GM12892 (cell line): ENCODE measurements around the gene CAVIN3. TPM values are rescaled to one million over a fixed set of nuclear protein-coding genes. Genes with fewer than 3 reads are reported as not detected.

Source experiments
- DNase-seq: peaks from one replicate; pipeline ENCODE4 v3.0.0; 2011; ENCODE audit not compliant: insufficient read length
- FAIRE-seq: peaks from 2 replicates; lab custom pipeline; 2011; peaks lifted over from hg19 to GRCh38; lab: Jason Lieb, UNC
- POLR2A ChIP-seq: IDR thresholded peaks from 2 replicates; pipeline ENCODE4 v1.6.1; 2011; ENCODE audit warnings: low read depth, low read length, control low read depth
- POLR2AphosphoS5 ChIP-seq: IDR thresholded peaks from 2 replicates; pipeline ENCODE4 v1.6.1; 2011; ENCODE audit warnings: low read depth, low read length, control low read depth
- TAF1 ChIP-seq: IDR thresholded peaks from 2 replicates; pipeline ENCODE4 v1.6.1; 2011; ENCODE audit warnings: low read depth, mild to moderate bottlenecking, control low read depth, low read length, borderline replicate concordance
- polyA plus RNA-seq: library from polyadenylated mRNA; unstranded; fragments of >200 nt; gene quantifications from one replicate; pipeline ENCODE4 v1.2.1, GENCODE V29; 2012; ENCODE audit warnings: missing spikeins, inconsistent platforms; ENCODE audit not compliant: missing spikeins

CAVIN3 gene, protein sequence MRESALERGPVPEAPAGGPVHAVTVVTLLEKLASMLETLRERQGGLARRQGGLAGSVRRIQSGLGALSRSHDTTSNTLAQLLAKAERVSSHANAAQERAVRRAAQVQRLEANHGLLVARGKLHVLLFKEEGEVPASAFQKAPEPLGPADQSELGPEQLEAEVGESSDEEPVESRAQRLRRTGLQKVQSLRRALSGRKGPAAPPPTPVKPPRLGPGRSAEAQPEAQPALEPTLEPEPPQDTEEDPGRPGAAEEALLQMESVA
- polyA plus RNA-seq: 0.45 TPM

DNA sequence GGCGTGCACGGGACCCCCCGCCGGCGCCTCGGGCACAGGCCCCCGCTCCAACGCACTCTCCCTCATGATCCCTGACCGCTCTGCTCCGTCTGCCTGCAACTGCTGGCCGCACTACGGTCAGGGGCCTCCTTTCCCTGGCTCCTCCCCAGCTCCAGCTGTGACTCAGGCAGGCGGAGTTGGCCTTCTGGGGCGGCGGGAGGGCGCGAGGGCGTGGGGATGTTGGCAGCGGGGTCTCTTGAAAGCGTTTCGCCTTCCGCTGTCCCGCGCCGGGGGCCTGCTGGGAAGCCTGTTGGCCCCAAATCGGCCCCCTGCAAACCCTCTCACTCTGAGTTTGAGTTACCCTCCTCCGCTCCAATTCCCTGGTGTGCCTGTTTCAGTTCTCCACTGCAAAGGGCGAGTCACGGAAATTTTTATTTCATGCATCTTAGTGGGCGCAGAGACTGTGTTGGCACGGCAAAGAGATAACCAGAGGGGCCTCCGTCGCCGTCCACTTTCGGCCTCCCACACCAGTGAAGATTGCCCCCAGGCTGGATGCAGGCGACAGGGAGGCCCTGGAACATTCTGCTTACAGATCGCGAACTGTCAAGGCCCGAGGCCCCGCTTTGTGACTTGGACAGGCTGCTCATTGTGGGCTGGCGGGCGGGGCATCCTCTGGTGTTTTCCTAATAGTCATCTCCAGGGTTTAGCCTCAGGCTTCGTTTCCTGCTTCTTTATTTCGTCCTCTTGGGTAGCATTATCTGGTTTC is at the start of gene CAVIN3:
Gene CAVIN3, minus strand, starts transcription at position 91 of the 745 bp plus-strand sequence. Its CDS starts 25 bp downstream, at position 66.
- FAIRE-seq (peak; percentile 73), DNase-seq (peak; percentile 33)
- TF ChIP-seq POLR2AphosphoS5 (no peak), POLR2A (peak; percentile 23; the same call in 1 of the 2 replicates)

DNA sequence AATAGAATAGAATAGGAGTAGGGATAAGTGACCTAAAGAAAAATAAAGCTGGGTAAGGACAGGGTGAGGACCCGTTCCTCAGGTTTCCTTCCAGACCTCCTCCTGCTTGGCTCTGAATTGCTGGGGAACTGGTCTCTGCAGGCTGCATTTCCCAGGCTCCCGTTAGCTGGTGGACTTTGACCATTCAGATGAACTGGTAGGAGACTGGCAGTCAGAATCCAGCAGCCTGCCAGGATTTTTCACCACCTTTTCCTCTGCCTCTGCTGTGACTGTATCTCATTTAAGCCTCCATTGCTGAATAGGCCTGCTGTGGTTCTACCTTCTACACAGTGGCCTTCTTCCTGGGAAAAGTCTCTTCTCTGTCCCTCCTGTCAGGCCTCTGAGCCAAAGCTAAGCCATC is 45.4 kb upstream of the CAVIN3 start:
- DNase-seq (no peak), FAIRE-seq (no peak)
- TF ChIP-seq TAF1 (no peak), POLR2AphosphoS5 (no peak)

DNA sequence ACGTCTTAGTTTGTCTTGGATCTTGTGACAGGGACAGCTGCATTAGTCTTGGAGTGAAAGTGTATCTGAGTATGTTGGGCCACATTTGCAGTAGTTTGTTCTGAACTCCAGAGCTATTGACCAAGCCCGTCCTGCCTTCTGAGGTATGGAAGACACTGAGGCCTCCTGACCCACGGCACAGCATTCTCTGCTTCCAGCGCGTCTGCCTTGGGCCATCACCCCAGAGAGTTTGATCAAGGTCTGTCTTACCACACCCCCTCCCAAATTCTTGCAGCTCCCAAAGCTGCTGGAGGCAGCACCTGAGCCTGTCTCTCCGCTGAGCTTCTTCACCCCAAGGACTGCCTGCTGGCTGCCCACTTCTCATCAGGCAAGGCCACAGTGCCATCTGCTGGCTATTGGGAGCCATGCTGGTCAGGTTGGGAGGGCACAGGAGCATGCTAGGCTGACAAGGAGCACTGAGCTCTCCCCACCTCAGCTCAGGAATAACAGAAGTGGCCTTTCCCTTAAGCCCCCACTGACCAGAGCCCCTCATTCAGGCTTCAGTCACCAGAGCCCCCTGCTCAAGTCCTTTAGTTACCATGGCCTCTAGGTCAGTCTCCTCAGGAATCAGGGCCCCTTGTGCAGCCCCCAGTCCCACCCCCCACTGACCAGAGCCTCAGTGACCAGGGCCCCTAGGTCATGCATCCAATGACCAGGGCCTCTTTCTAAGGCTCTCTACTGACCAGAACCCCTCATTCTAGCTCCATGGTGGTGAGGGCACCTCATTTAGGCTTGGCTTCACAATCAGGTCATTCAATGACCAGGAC is 42.8 kb upstream of the CAVIN3 start:
- DNase-seq (peak; percentile 48), FAIRE-seq (peak; percentile 95)
- TF ChIP-seq TAF1 (no peak), POLR2AphosphoS5 (no peak), POLR2A (no peak)

DNA sequence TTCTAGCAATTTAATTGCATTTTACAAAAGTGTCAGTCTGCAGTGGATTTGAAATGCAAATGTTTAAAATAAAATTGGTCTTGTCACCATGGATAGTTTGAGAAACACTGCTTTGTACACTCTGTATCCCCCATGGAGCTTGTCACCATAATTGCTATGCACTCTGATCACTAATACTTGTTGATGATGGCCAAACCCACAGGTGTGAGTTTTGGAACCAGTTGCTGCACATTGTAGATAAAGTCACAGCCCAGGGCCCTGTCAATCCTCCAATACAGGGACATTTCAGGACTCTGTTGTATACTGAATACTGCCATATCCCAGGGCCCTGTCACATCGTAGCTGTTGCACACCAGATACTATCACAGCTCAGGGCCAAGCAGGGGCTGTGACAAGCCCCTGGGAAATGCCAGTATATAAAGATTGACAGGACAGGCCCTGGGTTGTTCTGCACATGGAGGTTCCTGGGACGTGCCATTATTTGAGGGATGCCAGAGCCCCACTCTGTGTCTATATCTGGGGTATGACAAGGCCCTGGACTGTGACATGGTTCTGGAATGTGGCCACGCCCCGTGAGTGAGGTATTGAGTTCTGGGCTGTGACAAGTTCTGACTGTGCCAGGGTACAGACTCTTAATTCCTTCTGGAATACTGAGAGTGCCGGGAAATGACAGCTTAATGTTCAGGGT is 42.0 kb upstream of the CAVIN3 start:
- DNase-seq (no peak), FAIRE-seq (no peak)
- TF ChIP-seq POLR2AphosphoS5 (no peak), TAF1 (no peak), POLR2A (no peak)

DNA sequence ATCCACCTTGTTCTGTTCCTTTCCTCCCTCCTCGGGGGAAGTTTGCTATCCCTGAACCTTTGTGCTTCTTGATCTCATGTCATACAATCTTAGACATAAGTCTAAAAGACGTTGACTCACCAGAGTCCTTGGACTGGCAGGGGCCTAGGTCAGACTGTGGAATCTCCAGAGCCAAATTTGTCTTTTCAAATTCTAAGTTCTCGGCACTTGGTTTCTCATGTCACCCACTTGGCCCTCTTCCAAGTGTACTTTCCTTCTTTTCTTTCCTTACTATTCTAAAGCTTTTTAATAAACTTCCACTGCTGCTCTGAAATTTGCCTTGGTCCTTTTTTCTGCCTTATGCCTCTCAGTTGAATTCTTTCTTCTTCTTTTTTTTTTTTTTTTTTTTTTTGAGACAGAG is 39.9 kb upstream of the CAVIN3 start:
- no peak for FAIRE-seq
- TF ChIP-seq POLR2AphosphoS5 (no peak), TAF1 (no peak), POLR2A (no peak)
- no peak for DNase-seq

DNA sequence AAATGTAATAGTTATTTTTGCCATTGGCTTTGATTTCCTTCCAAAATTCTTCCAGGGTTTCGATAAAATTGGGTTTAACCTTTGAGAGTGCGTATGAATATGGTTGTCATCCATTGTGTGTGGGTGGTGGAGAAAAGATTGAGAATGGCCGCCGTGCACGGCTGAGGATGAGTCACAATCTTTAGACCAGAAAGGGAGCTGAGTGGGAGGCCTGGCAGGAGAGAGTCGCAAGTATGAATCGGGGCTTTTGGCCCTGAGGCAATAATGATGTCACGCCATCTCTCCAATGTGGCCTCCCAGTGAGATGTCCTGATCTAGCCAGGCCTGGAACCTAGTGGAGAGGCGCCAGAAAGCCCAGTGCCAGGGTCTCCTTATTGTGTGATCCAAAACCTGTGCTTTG is 36.9 kb upstream of the CAVIN3 start:
- FAIRE-seq: no peak
- TF ChIP-seq POLR2A (no peak), POLR2AphosphoS5 (no peak), TAF1 (no peak)
- DNase-seq: no peak

DNA sequence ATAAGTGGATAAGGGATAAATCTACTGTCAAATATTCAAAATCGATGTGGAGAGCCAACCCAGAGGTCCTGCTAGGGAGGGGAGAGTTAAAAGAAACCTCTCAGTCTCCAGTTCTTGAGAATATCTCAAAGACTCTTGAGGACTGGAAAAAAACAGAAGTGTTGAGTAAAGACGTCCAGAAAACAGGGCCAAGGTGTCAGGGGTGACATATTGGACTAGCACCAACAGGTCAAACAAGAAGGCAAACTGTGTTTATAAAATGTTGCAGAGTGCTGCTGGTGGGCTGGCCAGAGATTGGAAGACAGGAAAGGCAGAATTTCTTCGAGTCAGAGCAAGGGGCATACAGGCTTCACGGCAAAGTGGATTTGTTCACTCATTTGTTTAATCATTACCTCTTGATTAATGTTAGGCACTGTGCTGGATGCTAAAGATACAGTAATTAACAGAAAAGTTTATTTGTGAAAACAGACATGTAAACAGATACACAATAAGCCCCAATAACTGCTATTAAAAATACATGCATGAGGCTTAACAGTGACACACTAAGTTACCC is 36.3 kb upstream of the CAVIN3 start:
- no peak for TF ChIP-seq POLR2AphosphoS5
- no peak for TF ChIP-seq POLR2A
- no peak for TF ChIP-seq TAF1
- FAIRE-seq (no peak), DNase-seq (no peak)

DNA sequence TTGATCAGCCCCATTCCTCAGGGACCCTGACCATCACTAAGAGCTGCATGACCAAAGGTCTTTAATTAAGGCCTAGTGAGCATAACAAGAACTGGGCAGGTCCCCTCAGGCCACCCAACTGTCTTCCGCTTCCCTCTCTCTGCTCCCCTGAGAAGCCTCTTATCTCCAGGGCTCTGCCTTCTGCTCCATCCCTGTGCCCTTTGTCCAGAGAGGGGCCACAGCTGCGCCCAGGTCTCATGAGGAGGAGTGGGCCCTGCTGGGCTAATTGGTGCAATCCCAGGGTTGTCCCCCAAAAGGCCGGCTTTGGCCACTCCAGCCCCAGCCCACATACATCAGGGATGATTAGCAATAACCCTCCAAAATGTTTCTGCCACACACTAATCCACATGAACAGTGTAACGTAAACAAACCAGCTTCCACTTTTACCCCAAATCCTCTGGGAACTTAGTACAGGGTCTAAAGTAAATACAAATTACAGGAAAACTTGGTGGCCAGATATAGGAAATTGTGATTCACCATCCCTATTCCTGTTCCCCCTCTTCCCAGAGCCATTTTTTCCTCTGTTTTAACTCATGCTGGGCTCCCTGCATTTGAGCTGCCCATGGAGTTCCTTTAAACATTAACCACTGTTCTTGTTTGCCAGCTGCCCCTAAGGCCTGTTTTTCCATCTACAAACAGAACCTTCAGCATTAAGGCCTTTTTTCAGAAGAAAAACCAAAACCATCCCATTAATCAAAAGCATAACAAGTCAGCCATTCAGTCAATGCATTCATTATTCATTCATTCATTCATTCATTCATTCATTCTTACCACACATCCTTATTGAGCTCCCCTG is 34.6 kb upstream of the CAVIN3 start:
- DNase-seq (no peak), FAIRE-seq (no peak)
- no peak for TF ChIP-seq POLR2A
- no peak for TF ChIP-seq POLR2AphosphoS5
- TF ChIP-seq TAF1: no peak

DNA sequence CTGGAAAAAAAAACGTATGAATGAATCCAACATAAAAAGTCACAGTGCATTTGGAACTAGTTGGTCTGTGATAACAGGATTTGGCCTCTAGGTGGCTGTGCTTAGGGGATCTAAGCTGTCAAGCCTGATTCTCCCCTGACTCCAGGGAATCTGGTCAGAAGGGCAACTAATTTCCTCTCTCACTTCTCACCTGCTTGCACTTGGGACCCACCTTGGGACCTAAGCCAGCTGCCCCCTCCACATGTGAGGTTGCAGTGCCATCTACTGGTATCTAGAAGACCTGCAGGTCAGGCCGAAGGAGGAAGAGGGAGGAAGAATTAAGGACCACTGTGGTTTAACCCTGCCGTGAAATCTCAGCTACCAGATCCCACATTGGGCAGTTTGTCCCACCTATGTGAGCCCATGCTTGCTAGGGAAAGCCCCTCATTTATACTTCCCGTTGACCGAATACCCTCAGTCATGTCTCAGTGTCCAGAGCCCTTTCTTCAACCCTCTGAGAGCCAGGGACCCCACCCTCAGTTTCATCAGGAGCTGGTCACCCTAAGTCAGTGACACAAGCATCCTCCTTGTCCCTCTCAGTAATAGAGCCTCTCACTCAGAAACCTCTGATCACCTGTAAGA is 33.2 kb upstream of the CAVIN3 start:
- TF ChIP-seq POLR2AphosphoS5 (no peak), POLR2A (no peak), TAF1 (no peak)
- peak; percentile 41 for DNase-seq
- FAIRE-seq: peak; percentile 97

DNA sequence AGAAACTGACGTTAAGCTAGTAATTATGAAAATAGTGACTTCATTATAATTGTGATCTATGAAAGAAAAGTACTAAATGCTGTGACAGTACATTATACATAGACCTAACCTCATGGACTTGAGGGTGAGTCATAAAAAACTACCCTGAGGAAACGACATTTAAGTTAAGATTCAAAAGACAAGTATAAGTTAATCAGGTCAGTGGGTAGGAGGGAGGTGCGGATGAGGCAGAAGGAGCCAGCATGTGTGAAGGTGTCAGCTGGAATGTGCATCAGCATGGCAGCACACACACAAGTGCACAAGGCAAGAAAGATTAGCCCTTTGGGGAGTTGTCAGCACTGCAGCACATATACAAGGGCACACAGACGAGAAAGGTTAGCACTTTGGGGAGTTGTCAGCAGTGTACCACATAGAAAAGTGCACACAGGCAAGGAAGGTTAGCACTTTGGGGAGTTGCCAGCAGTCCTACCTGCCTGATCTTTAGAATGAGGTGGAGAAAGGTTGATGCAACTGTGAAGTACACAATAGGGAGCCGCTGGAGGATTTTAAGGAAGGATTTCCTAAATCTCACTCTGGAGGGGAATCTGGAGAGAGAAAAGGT is 31.6 kb upstream of the CAVIN3 start:
- TF ChIP-seq TAF1 (no peak), POLR2A (no peak), POLR2AphosphoS5 (no peak)
- DNase-seq: no peak
- FAIRE-seq: no peak
